PC-3 (cell line): ENCODE results near the gene XK. TPM values are rescaled to one million over a fixed set of nuclear protein-coding genes. Genes with fewer than 3 reads are reported as not detected.
"Not testable (repeated sequence)": the region's sequence is repeated elsewhere in the genome, so short reads cannot be mapped to it uniquely, and the experiment has no call there.

Experiments used
- ATAC-seq: fragments of 200-7000 bp; cut with Tn5 transposase; 2 replicates; pipeline ENCODE4 v1.9.1; 2020; ENCODE audit warnings: mild to moderate bottlenecking, moderate library complexity
- BruUV-seq: library from RNA; stranded (reverse); fragments of 400-500 nt; replicated peaks from 2 replicates; lab custom pipeline; 2021; lab: Mats Ljungman, UMichigan
- CTCF ChIA-PET: fragments of 300-600 bp; sonication (Branson Sonifier 250); formaldehyde crosslinking; loops from one replicate; lab custom pipeline; 2022; ENCODE audit warnings: antibody characterized with exemption; lab: Charles Lee
- POLR2A ChIA-PET: fragments of 300-600 bp; sonication (Branson Sonifier 250); formaldehyde crosslinking; loops from one replicate; lab custom pipeline; 2022; ENCODE audit warnings: antibody characterized with exemption; ENCODE audit not compliant: unreplicated experiment; lab: Charles Lee
- DNase-seq: peaks from one replicate; pipeline ENCODE4 v3.0.0-alpha.2; 2015
- H2AFZ ChIP-seq: fragments of 300-600 bp; sonication (generic); 2 replicates; pipeline ENCODE4 v1.6.0; 2016; ENCODE audit warnings: antibody characterized with exemption, low read length
- H3F3A ChIP-seq: fragments of 300-600 bp; sonication (generic); one replicate; pipeline ENCODE4 v1.6.0; 2017; ENCODE audit warnings: antibody characterized with exemption, low read length, control low read depth, mild to moderate bottlenecking; ENCODE audit not compliant: unreplicated experiment
- H3K27ac ChIP-seq: fragments of 300-600 bp; sonication (generic); 2 replicates; pipeline ENCODE4 v1.5.1; 2016; ENCODE audit warnings: mild to moderate bottlenecking, low read length
- H3K27me3 ChIP-seq: fragments of 300-600 bp; sonication (generic); 2 replicates; pipeline ENCODE4 v1.6.1; 2016; ENCODE audit warnings: low read length, mixed read lengths
- H3K36me3 ChIP-seq: fragments of 300-600 bp; sonication (generic); 2 replicates; pipeline ENCODE4 v1.6.1; 2016; ENCODE audit warnings: low read depth, mixed run types, low read length, mixed read lengths
- H3K4me1 ChIP-seq: fragments of 300-600 bp; sonication (generic); 2 replicates; pipeline ENCODE4 v1.5.1; 2016; ENCODE audit warnings: low read length; ENCODE audit not compliant: insufficient read depth
- H3K4me2 ChIP-seq: fragments of 300-600 bp; sonication (generic); 2 replicates; pipeline ENCODE4 v1.6.0; 2016; ENCODE audit warnings: low read length
- H3K4me3 ChIP-seq: fragments of 300-600 bp; sonication (generic); 2 replicates; pipeline ENCODE4 v1.5.1; 2016; ENCODE audit warnings: mild to moderate bottlenecking, low read length, mixed read lengths
- H3K79me2 ChIP-seq: fragments of 300-600 bp; sonication (generic); 2 replicates; pipeline ENCODE4 v1.6.1; 2017; ENCODE audit warnings: low read length, mixed read lengths
- H3K9ac ChIP-seq: fragments of 300-600 bp; sonication (generic); 2 replicates; pipeline ENCODE4 v1.6.0; 2016; ENCODE audit warnings: mild to moderate bottlenecking, low read length
- H3K9me2 ChIP-seq: fragments of 300-600 bp; sonication (generic); replicated peaks from 2 replicates; pipeline ENCODE4 v1.6.1; 2016; ENCODE audit warnings: mixed run types, low read length, mixed read lengths
- H3K9me3 ChIP-seq: fragments of 300-600 bp; sonication (generic); 2 replicates; pipeline ENCODE4 v1.6.1; 2016; ENCODE audit warnings: low read length, mixed read lengths
- H4K20me1 ChIP-seq: fragments of 300-600 bp; sonication (generic); 2 replicates; pipeline ENCODE4 v1.6.1; 2016; ENCODE audit warnings: low read length, mixed read lengths
- EZH2 ChIP-seq: fragments of 300-600 bp; sonication (generic); IDR thresholded peaks from one replicate; pipeline ENCODE4 v1.6.1; 2017; ENCODE audit warnings: antibody characterized with exemption, mild to moderate bottlenecking, low read length; ENCODE audit not compliant: unreplicated experiment
- EZH2phosphoT487 ChIP-seq: fragments of 300-600 bp; sonication (generic); IDR thresholded peaks from 2 replicates; pipeline ENCODE4 v1.6.1; 2018; ENCODE audit warnings: mild to moderate bottlenecking, antibody characterized with exemption, low read length, borderline replicate concordance
- intact Hi-C: fragments of 100-400 bp; cut with micrococcal nuclease; formaldehyde crosslinking; loops from 2 replicates; pipeline ENCODE4 v1.9.0; 2023
- total RNA-seq: library from RNA; depleted of rRNA; stranded (reverse); fragments of >200 nt; gene quantifications from 2 replicates; pipeline ENCODE4 v1.2.3, GENCODE V29; 2014
- TF ChIP-seq, protein P1 (sequence below): fragments of 300-600 bp; sonication (generic); conservative IDR thresholded peaks from 2 replicates; pipeline ENCODE4 v1.5.1; 2017; ENCODE audit warnings: antibody characterized with exemption, low read depth, mild to moderate bottlenecking, low read length

Gene XK
- total RNA-seq, 1 experiment from 2014 or later: 8.0 TPM

GRCh38 chrX:37763400-37763799, 77.8 kb downstream of the XK start:
- Histone ChIP-seq H3K9ac (no peak overlapping the region), H3F3A (no peaks in the 10 kb centered on the region), H3K4me2 (no peak overlapping the region), H3K9me2 (no peaks in the 10 kb centered on the region), H3K4me3 (no peak overlapping the region), H3K79me2 (no peaks in the 10 kb centered on the region), H3K27me3 (no peaks in the 10 kb centered on the region), H3K27ac (no peak overlapping the region), H3K9me3 (no peaks in the 10 kb centered on the region), H3K36me3 (no peaks in the 10 kb centered on the region), H2AFZ (no peak overlapping the region), H3K4me1 (no peaks in the 10 kb centered on the region), H4K20me1 (no peaks in the 10 kb centered on the region)
- POLR2A ChIA-PET: no interaction called here
- intact Hi-C loops: no loop called here
- ATAC-seq: no peak
- no peak for DNase-seq
- TF ChIP-seq EZH2phosphoT487: no peak
- TF ChIP-seq, protein P1, sequence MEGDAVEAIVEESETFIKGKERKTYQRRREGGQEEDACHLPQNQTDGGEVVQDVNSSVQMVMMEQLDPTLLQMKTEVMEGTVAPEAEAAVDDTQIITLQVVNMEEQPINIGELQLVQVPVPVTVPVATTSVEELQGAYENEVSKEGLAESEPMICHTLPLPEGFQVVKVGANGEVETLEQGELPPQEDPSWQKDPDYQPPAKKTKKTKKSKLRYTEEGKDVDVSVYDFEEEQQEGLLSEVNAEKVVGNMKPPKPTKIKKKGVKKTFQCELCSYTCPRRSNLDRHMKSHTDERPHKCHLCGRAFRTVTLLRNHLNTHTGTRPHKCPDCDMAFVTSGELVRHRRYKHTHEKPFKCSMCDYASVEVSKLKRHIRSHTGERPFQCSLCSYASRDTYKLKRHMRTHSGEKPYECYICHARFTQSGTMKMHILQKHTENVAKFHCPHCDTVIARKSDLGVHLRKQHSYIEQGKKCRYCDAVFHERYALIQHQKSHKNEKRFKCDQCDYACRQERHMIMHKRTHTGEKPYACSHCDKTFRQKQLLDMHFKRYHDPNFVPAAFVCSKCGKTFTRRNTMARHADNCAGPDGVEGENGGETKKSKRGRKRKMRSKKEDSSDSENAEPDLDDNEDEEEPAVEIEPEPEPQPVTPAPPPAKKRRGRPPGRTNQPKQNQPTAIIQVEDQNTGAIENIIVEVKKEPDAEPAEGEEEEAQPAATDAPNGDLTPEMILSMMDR: no peak
- no peak for TF ChIP-seq EZH2
- CTCF ChIA-PET: no interaction called here
- BruUV-seq: no TSS peak

DNA sequence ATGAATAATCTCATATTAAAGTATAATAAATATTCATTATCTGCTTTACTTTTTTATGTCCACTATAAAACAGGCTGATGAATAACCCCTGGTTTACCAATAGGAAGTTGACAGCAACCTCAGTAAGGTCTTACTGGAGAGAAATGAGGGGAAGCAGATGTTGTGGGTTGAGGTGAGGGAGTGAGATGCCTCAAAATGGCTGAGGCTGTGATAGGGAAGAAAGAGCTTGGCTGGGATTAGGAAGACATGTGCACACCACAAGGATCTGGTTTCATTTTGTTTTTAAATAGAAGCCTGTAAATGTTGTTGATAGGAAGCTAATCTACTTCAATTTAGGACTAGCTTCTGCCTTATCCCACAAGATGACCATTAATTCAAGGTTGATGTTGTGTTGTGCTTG, 79.9 kb downstream of the XK start:
- H4K20me1 ChIP-seq: no peaks in the 10 kb centered on the region

DNA sequence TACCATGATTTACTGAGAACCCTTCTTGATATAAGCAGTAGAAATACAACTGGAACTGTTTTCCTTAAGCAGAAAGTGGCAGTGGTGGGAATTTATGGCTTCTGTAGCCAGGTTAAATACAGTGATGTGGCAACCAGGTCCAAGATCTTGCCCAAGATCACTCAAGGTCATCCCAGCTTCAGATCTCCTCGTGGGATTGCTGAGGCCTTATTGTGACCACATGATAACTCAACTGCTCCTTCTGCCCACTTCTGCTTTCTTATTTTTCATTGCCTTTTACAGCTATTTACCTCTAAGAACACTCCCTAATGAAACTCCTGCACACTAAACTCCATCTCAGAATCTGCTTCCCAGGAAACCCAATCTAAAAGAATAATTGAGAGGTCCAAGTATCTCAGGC, 81.8 kb downstream of the XK start:
- TF ChIP-seq EZH2 (no peak), EZH2phosphoT487 (no peak)
- TF ChIP-seq, protein P1: no peak
- H3K27me3 ChIP-seq: no peaks in the 10 kb centered on the region
- H3K4me3 ChIP-seq: no peak overlapping the region
- no peak for DNase-seq
- POLR2A ChIA-PET: no interaction called here
- H3F3A ChIP-seq: no peaks in the 10 kb centered on the region
- CTCF ChIA-PET: no interaction called here
- intact Hi-C loops: no loop called here
- H3K36me3 ChIP-seq: no peaks in the 10 kb centered on the region
- H3K4me1 ChIP-seq: no peaks in the 10 kb centered on the region
- no peaks in the 10 kb centered on the region for H3K9me2 ChIP-seq
- H3K9ac ChIP-seq: no peak overlapping the region
- H3K4me2 ChIP-seq: no peak overlapping the region
- ATAC-seq: no peak
- no peaks in the 10 kb centered on the region for H4K20me1 ChIP-seq
- no TSS peak for BruUV-seq
- H3K79me2 ChIP-seq: no peaks in the 10 kb centered on the region
- no peak overlapping the region for H2AFZ ChIP-seq
- no peak overlapping the region for H3K27ac ChIP-seq
- H3K9me3 ChIP-seq: no peaks in the 10 kb centered on the region

More for the DNA sequence above, 79.9 kb downstream of the XK start:
- intact Hi-C loops: no loop called here
- Histone ChIP-seq H3K4me1 (no peaks in the 10 kb centered on the region), H3K4me3 (no peak overlapping the region), H3K79me2 (no peaks in the 10 kb centered on the region), H3K9me3 (no peaks in the 10 kb centered on the region), H3K27me3 (no peaks in the 10 kb centered on the region), H3K27ac (no peak overlapping the region), H3F3A (no peaks in the 10 kb centered on the region), H3K9me2 (no peaks in the 10 kb centered on the region), H3K4me2 (no peak overlapping the region), H2AFZ (no peak overlapping the region), H3K36me3 (no peaks in the 10 kb centered on the region), H3K9ac (no peak overlapping the region)
- TF ChIP-seq EZH2: no peak
- TF ChIP-seq EZH2phosphoT487: no peak
- TF ChIP-seq, protein P1: no peak
- ATAC-seq (no peak), DNase-seq (no peak)
- POLR2A ChIA-PET: no interaction called here
- no TSS peak for BruUV-seq
- CTCF ChIA-PET: no interaction called here

DNA sequence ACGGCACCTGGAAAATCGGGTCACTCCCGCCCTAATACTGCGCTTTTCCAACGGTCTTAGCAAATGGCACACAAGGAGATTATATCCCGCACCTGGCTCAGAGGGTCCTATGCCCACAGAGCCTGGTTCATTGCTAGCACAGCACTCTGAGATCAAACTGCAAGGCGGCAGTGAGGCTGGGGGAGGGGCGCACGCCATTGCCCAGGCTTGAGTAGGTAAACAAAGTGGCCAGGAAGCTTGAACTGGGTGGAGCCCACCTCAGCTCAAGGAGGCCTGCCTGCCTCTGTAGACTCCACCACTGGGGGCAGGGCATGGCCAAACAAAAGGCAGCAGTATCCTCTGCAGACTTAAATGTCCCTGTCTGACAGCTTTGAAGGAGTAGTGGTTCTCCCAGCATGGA, 83.3 kb downstream of the XK start:
- BruUV-seq, H3K36me3 ChIP-seq, H3K4me2 ChIP-seq, H4K20me1 ChIP-seq, H3K4me3 ChIP-seq, H3K27ac ChIP-seq, ATAC-seq, H3K9me2 ChIP-seq, H3K9me3 ChIP-seq, H2AFZ ChIP-seq, H3K79me2 ChIP-seq, intact Hi-C loops, CTCF ChIA-PET, H3K27me3 ChIP-seq, H3K9ac ChIP-seq, POLR2A ChIA-PET, H3F3A ChIP-seq, DNase-seq, H3K4me1 ChIP-seq: not testable (repeated sequence)
